Endothelial cell of umbilical vein (primary cell): ENCODE results near the gene MTCH1. TPM values are rescaled to one million over a fixed set of nuclear protein-coding genes. Genes with fewer than 3 reads are reported as not detected.

Experiments
- BruUV-seq: library from RNA; stranded (reverse); fragments of 400-500 nt; replicated peaks from 2 replicates; lab custom pipeline; 2021; lab: Mats Ljungman, UMichigan
- CTCF ChIA-PET: fragments of 300-600, 350-600 bp; sonication (Branson Sonifier 250); formaldehyde crosslinking; loops from one replicate; lab custom pipeline; 2021; ENCODE audit warnings: antibody characterized with exemption, inconsistent platforms; lab: Charles Lee
- POLR2A ChIA-PET: fragments of 300-600, 350-600 bp; sonication (Branson Sonifier 250); formaldehyde crosslinking; loops from one replicate; lab custom pipeline; 2021; ENCODE audit warnings: antibody characterized with exemption, inconsistent platforms; lab: Charles Lee
- DNase-seq: peaks from one replicate; pipeline ENCODE4 v3.0.0-alpha.2; 2011; ENCODE audit warnings: low read depth, low spot score
- FAIRE-seq: peaks from 2 replicates; lab custom pipeline; 2011; peaks lifted over from hg19 to GRCh38; lab: Jason Lieb, UNC
- H2AFZ ChIP-seq: 2 replicates; pipeline ENCODE4 v1.6.0; 2012; ENCODE audit warnings: low read depth, low read length, control low read depth, inconsistent platforms
- H3K27ac ChIP-seq: 2 replicates; pipeline ENCODE4 v1.5.1; 2011; ENCODE audit warnings: low read depth, mild to moderate bottlenecking, control low read depth, low read length, moderate library complexity; ENCODE audit not compliant: insufficient read depth
- H3K27me3 ChIP-seq, 2 experiments: 2 replicates each; pipeline versions ENCODE4 v1.6.0 to v1.6.1; 2011; ENCODE audit warnings: low read length in 2 of 2, mixed read lengths in 1 of 2; ENCODE audit not compliant: control insufficient read depth in 2 of 2, insufficient read depth in 2 of 2
- H3K36me3 ChIP-seq, 2 experiments: 2 replicates in 1 of 2; 3 replicates in 1 of 2; pipeline ENCODE4 v1.5.1; 2011; ENCODE audit warnings: low read length in 2 of 2, mild to moderate bottlenecking in 1 of 2, moderate library complexity in 1 of 2; ENCODE audit not compliant: control insufficient read depth in 2 of 2, insufficient read depth in 2 of 2; ENCODE audit errors: extremely low read depth in 1 of 2
- H3K4me1 ChIP-seq: 3 replicates; pipeline ENCODE4 v1.5.1; 2011; ENCODE audit warnings: mild to moderate bottlenecking, low read length; ENCODE audit not compliant: control insufficient read depth, insufficient read depth; ENCODE audit errors: extremely low read depth
- H3K4me2 ChIP-seq: 2 replicates; pipeline ENCODE4 v1.6.1; 2011; ENCODE audit warnings: low read length, control low read depth, mixed read lengths; ENCODE audit not compliant: insufficient read depth
- H3K4me3 ChIP-seq, 3 experiments: fragments of 200-600 bp in 1 of 3; sonication (generic), shearing (Covaris generic) in 1 of 3; replicated peaks in 1 of 3; 2 replicates each; pipeline ENCODE4 v1.5.1; 2011 to 2016; ENCODE audit warnings: control low read depth in 3 of 3, low read length in 3 of 3, mild to moderate bottlenecking in 2 of 3, inconsistent platforms in 1 of 3, low read depth in 1 of 3, moderate library complexity in 1 of 3; ENCODE audit not compliant: insufficient read depth in 1 of 3
- H3K79me2 ChIP-seq: 2 replicates; pipeline ENCODE4 v1.6.0; 2012; ENCODE audit warnings: low read length, inconsistent platforms; ENCODE audit not compliant: control insufficient read depth, insufficient read depth
- H3K9ac ChIP-seq: replicated peaks from 2 replicates; pipeline ENCODE3; 2011; ENCODE audit warnings: low read length, control low read depth; ENCODE audit not compliant: insufficient read depth; ENCODE audit errors: extremely low read depth
- H3K9me1 ChIP-seq: replicated peaks from 3 replicates; pipeline ENCODE4 v1.6.0; 2011; ENCODE audit warnings: mild to moderate bottlenecking, low read length; ENCODE audit not compliant: control insufficient read depth, insufficient read depth; ENCODE audit errors: extremely low read depth
- H3K9me3 ChIP-seq: replicated peaks from 2 replicates; pipeline ENCODE4 v1.5.1; 2012; ENCODE audit warnings: low read length, inconsistent platforms; ENCODE audit not compliant: control insufficient read depth, insufficient read depth
- H4K20me1 ChIP-seq: replicated peaks from 2 replicates; pipeline ENCODE3; 2011; ENCODE audit warnings: mild to moderate bottlenecking, low read length; ENCODE audit not compliant: control insufficient read depth, insufficient read depth; ENCODE audit errors: extremely low read depth
- CTCF ChIP-seq, 2 donors: IDR thresholded peaks; 1 replicate in 1 of 2; 2 replicates in 1 of 2; pipeline ENCODE4 v1.5.1; 2011; ENCODE audit warnings: low read length in 2 of 2, mild to moderate bottlenecking in 2 of 2, moderate library complexity in 2 of 2, control low read depth in 1 of 2, inconsistent platforms in 1 of 2, low read depth in 1 of 2; ENCODE audit not compliant: insufficient read depth in 1 of 2; ENCODE audit errors: extremely low read depth in 1 of 2
- EZH2 ChIP-seq: IDR thresholded peaks from 2 replicates; pipeline ENCODE4 v1.6.1; 2012; ENCODE audit warnings: borderline replicate concordance, low read depth, mild to moderate bottlenecking, moderate library complexity, low read length, inconsistent platforms; ENCODE audit not compliant: severe bottlenecking
- FOS ChIP-seq: IDR thresholded peaks from 2 replicates; pipeline ENCODE4 v1.6.1; 2011; ENCODE audit warnings: mild to moderate bottlenecking, low read length, moderate library complexity, borderline replicate concordance; ENCODE audit not compliant: insufficient read depth
- GATA2 ChIP-seq: IDR thresholded peaks from 2 replicates; pipeline ENCODE4 v1.7.0; 2011; ENCODE audit warnings: low read depth, mild to moderate bottlenecking, moderate library complexity, mixed read lengths, low read length; ENCODE audit not compliant: insufficient read length, insufficient read depth
- JUN ChIP-seq: IDR thresholded peaks from 2 replicates; pipeline ENCODE4 v1.6.1; 2011; ENCODE audit warnings: borderline replicate concordance, low read depth; ENCODE audit not compliant: insufficient read length, insufficient read depth
- MAX ChIP-seq: IDR thresholded peaks from 2 replicates; pipeline ENCODE4 v1.6.1; 2011; ENCODE audit not compliant: insufficient read depth, insufficient read length
- MYC ChIP-seq: IDR thresholded peaks from one replicate; pipeline ENCODE4 v1.6.1; 2011; ENCODE audit warnings: mild to moderate bottlenecking, low read depth, low read length
- POLR2A ChIP-seq: IDR thresholded peaks from 2 replicates; pipeline ENCODE4 v1.6.1; 2012; ENCODE audit warnings: low read depth, mild to moderate bottlenecking, control low read depth, low read length
- POLR2AphosphoS5 ChIP-seq: IDR thresholded peaks from 2 replicates; pipeline ENCODE4 v1.6.1; 2012; ENCODE audit warnings: low read depth, mild to moderate bottlenecking, control low read depth, low read length, moderate library complexity; ENCODE audit not compliant: insufficient read depth
- dilution Hi-C: fragments of 300-500 bp; cut with MboI; formaldehyde crosslinking; loops from one replicate; pipeline ENCODE4 v1.15.0; 2019; ENCODE audit warnings: low sequenced_read_pairs; ENCODE audit not compliant: extremely low pct_ligation_motif_present
- intact Hi-C: fragments of 100-400 bp; cut with micrococcal nuclease; formaldehyde crosslinking; loops from one replicate; pipeline ENCODE4 v1.10.0; 2022
- polyA plus RNA-seq, 4 experiments: library from polyadenylated mRNA; depleted of rRNA in 3 of 4; stranded (reverse) in 3 of 4; unstranded in 1 of 4; fragments of >200 nt; gene quantifications; 2 replicates each; pipeline versions ENCODE4 v1.2.1 to v1.2.3, GENCODE V29; 2011 to 2012; ENCODE audit warnings: missing spikeins in 1 of 4
- total RNA-seq: library from RNA; stranded (reverse); gene quantifications from 2 replicates; pipeline ENCODE4 v1.2.3, GENCODE V29; 2021

Gene MTCH1
- total and polyA plus RNA-seq, 2 donors (not counting 3 experiments of a cell fraction or from before 2014, with no cell fraction given): 218 to 228 TPM

- ChIA-PET CTCF (interaction anchor here (0.9 to 1.1 kb wide), 2 partner anchors 10 to 94 kb away, joined by 4 read pairs; no protein-coding TSS in a partner anchor), POLR2A (no interaction called here)
- intact Hi-C loops: no loop called here
- BruUV-seq: no TSS peak
- peaks cover 6 to 7% of the 10 kb centered on the region in 2 experiments for H3K36me3 ChIP-seq
- no peak overlapping the region for H2AFZ ChIP-seq
- no peaks in the 10 kb centered on the region for H4K20me1 ChIP-seq
- dilution Hi-C loops: no loop called here
- no peak overlapping the region for H3K4me2 ChIP-seq
- TF ChIP-seq MYC (no peak), FOS (no peak), POLR2AphosphoS5 (no peak), JUN (no peak), CTCF (IDR thresholded peaks at IDR 0.05; ENCODE audit: extremely low read depth in 1 of 2, insufficient read depth in 1 of 2, low read depth in 1 of 2, low read length in 2 of 2) (no peak), GATA2 (no peak), EZH2 (no peak), POLR2A (no peak), MAX (no peak)
- no peak overlapping the region for H3K9ac ChIP-seq
- no peaks in the 10 kb centered on the region for H3K4me1 ChIP-seq
- no peaks in the 10 kb centered on the region for H3K79me2 ChIP-seq
- FAIRE-seq (no peak), DNase-seq (no peak)
- no peaks in the 10 kb centered on the region for H3K9me1 ChIP-seq
- no peak overlapping the region for H3K4me3 ChIP-seq
- no peaks in the 10 kb centered on the region for H3K27me3 ChIP-seq
- no peak overlapping the region for H3K27ac ChIP-seq
- no peaks in the 10 kb centered on the region for H3K9me3 ChIP-seq
Measured at GRCh38 chr6:36924131-36924530, 61.9 kb downstream of the MTCH1 start.
